GM12892 (cell line): ENCODE measurements around the gene JARID2.

Experiments used
- POLR2A ChIP-seq: IDR thresholded peaks from 2 replicates; pipeline ENCODE4 v1.6.1; 2011; ENCODE audit warnings: low read depth, low read length, control low read depth
- POLR2AphosphoS5 ChIP-seq: IDR thresholded peaks from 2 replicates; pipeline ENCODE4 v1.6.1; 2011; ENCODE audit warnings: low read depth, low read length, control low read depth

GRCh38 chr6:15433511-15433861, 187.6 kb downstream of the JARID2 start:
- TF ChIP-seq POLR2A (no peak), POLR2AphosphoS5 (no peak)
